GOT3 (cell line): ENCODE measurements around the gene SHISA7.
"Not testable (repeated sequence)": the region's sequence is repeated elsewhere in the genome, so short reads cannot be mapped to it uniquely, and the experiment has no call there.

Experiments
- DNase-seq: peaks from one replicate; lab custom pipeline; 2025; ENCODE audit warnings: mixed read lengths; lab: John Stamatoyannopoulos, UW

SHISA7 gene

GRCh38 chr19:55418185-55418584, 24.9 kb downstream of the SHISA7 start:
- peak; percentile 51 for DNase-seq

- no peak for DNase-seq
Observed at GRCh38 chr19:55410168-55410567, 32.9 kb downstream of the SHISA7 start.

GRCh38 chr19:55409179-55409578, 33.9 kb downstream of the SHISA7 start:
- DNase-seq, result not testable (repeated sequence)

GRCh38 chr19:55408533-55408872, 34.6 kb downstream of the SHISA7 start:
- no peak for DNase-seq

GRCh38 chr19:55407800-55408532, 35.1 kb downstream of the SHISA7 start:
- DNase-seq, result peak; percentile 95

- not testable (repeated sequence) for DNase-seq
Observed at GRCh38 chr19:55407550-55407799, 35.6 kb downstream of the SHISA7 start, which contains the start of gene UBE2S. TSS of gene UBE2S (minus strand) at chr19:55407788. CDS start at chr19:55407589, 199 bp downstream.

- no peak for DNase-seq
Observed at GRCh38 chr19:55406826-55407549, 36.1 kb downstream of the SHISA7 start.

GRCh38 chr19:55406091-55406825, 36.8 kb downstream of the SHISA7 start:
- no peak for DNase-seq

GRCh38 chr19:55405638-55406037, 37.5 kb downstream of the SHISA7 start:
- DNase-seq, result no peak

- no peak for DNase-seq
Observed at GRCh38 chr19:55402509-55402908, 40.6 kb downstream of the SHISA7 start.

- not testable (repeated sequence) for DNase-seq
Observed at GRCh38 chr19:55401390-55401789, 41.7 kb downstream of the SHISA7 start.

GRCh38 chr19:55400281-55401087, 42.6 kb downstream of the SHISA7 start:
- no peak for DNase-seq

- DNase-seq, result no peak
Observed at GRCh38 chr19:55398200-55398925, 44.7 kb downstream of the SHISA7 start.

GRCh38 chr19:55392820-55393761, 50.0 kb downstream of the SHISA7 start:
- DNase-seq, result no peak

GRCh38 chr19:55391702-55392615, 51.1 kb downstream of the SHISA7 start:
- no peak for DNase-seq

GRCh38 chr19:55391191-55391670, 51.9 kb downstream of the SHISA7 start:
- DNase-seq, result no peak

GRCh38 chr19:55390461-55390880, 52.6 kb downstream of the SHISA7 start:
- DNase-seq, result no peak

GRCh38 chr19:55389386-55390317, 53.4 kb downstream of the SHISA7 start:
- DNase-seq, result no peak
